NCI-H146 (cell line): Measurements from ENCODE around the gene MERTK.
"Not testable (repeated sequence)": the region's sequence is repeated elsewhere in the genome, so short reads cannot be mapped to it uniquely, and the experiment has no call there.

ENCODE experiments used
- DNase-seq: peaks from one replicate; lab custom pipeline; 2025; lab: John Stamatoyannopoulos, UW

MERTK gene

GRCh38 chr2:111946294-111947114, 48.1 kb downstream of the MERTK start:
- DNase-seq = no peak

- DNase-seq = no peak
Measured at GRCh38 chr2:111947219-111947618, 48.8 kb downstream of the MERTK start.

DNA sequence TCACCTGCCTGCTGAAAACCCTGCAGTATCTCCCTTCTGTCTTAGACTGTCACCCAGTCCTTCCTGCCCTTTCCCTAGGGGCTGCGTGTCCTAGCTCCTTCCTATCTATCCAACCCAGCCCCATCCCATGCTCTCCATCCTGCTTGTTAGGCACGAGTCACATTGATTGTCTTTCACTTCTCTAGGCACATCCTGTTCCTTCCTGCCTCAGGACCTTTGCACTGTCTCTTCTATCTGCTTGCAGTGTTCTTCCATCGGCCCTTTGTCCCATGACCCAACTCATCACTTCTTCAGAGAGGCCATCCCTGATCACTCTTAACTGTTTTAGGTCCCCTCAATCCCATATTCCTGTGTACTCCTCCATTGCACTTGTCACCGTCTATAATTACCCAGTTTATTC, 50.4 kb downstream of the MERTK start:
- no peak for DNase-seq

DNA sequence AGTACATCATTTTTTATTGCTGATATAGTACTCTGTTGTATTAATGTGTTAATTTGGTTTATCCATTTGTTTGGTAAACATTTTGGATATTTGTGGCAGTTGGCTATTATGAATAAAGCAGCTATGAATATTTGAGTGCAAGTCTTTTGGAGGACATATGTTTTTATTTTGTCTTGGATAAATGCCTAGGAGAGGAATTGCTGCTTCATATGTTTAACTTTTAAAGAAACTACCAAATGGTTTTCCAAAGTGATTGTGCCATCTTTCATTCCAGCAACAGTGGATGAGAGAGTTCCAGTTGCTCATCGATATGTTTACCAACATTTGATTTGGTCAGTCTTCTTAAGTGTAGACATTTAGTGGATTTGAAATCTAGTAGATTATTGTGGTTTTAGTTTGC, 51.8 kb downstream of the MERTK start:
- DNase-seq = no peak

GRCh38 chr2:111951486-111951885, 53.1 kb downstream of the MERTK start:
- no peak for DNase-seq

DNA sequence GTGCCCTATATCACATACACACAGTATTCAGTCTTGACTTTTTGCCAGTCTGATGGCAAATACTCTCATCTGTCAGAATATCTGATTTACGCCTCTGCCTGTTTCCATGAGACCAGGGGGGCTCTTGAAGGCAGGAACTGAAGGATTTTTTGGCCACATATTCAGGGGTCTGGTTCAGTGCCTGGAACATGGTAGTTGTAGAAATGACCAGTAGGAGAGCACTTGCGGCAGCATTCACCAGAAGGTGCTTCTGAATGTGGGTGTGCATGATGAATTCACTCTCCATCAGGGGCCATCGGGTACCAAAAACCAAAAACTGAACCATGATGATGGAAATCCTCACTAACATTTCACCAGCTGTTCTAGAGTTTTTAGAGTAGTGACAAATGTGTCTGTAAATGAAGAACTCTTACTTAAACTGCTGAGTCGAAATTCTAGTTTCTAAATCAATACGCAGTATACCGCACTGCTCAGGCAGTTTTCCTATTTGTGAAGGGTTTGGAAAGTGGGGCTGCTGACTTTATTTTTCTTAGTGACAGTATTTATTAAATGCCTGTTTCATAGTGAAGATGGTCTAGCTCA, 54.6 kb downstream of the MERTK start:
- DNase-seq = no peak

GRCh38 chr2:111954602-111955332, 56.4 kb downstream of the MERTK start:
- no peak for DNase-seq

GRCh38 chr2:111957872-111958354, 59.5 kb downstream of the MERTK start:
- DNase-seq = no peak

- no peak for DNase-seq
Measured at GRCh38 chr2:111958901-111959300, 60.5 kb downstream of the MERTK start.

- DNase-seq = no peak
Measured at GRCh38 chr2:111961663-111962062, 63.3 kb downstream of the MERTK start.

- not testable (repeated sequence) for DNase-seq
Measured at GRCh38 chr2:111963086-111963485, 64.7 kb downstream of the MERTK start.

DNA sequence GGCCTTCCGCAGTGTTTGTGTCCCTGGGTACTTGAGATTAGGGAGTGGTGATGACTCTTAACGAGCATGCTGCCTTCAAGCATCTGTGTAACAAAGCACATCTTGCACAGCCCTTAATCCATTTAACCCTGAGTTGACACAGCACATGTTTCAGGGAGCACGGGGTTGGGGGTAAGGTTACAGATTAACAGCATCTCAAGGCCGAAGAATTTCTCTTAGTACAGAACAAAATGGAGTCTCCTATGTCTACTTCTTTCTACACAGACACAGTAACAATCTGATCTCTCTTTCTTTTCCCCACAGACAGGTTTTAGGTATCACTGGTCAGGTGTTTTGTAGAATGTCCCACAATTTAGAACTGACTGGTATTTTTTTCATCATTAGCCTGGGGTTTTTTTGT, 65.1 kb downstream of the MERTK start:
- DNase-seq = not testable (repeated sequence)

- no peak for DNase-seq
Measured at GRCh38 chr2:111965062-111965461, 66.7 kb downstream of the MERTK start.

- DNase-seq = no peak
Measured at GRCh38 chr2:111966241-111966640, 67.8 kb downstream of the MERTK start.

- DNase-seq = no peak
Measured at GRCh38 chr2:111967018-111967417, 68.6 kb downstream of the MERTK start.

- no peak for DNase-seq
Measured at GRCh38 chr2:111970453-111970852, 72.0 kb downstream of the MERTK start.

GRCh38 chr2:111972955-111973565, 74.7 kb downstream of the MERTK start:
- no peak for DNase-seq

- no peak for DNase-seq
Measured at GRCh38 chr2:111973701-111974100, 75.3 kb downstream of the MERTK start.

DNA sequence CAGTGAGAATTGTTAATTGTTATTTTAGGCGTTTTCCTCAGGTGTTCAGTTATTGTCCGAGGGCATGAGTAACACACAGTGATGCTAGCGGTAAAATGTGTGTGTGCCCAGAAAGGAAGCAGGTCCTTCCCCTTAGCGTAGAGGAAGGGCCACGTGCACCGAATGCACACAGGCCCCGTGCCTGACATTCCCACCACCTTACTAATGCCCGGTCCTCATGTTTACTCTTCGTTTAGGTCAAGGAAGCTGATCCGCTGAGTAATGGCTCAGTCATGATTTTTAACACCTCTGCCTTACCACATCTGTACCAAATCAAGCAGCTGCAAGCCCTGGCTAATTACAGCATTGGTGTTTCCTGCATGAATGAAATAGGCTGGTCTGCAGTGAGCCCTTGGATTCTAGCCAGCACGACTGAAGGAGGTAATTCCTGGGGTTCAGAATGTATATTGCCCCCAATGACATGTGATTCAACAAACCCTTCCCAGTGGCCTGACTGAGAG, 76.7 kb downstream of the MERTK start:
- DNase-seq = no peak

- DNase-seq = no peak
Measured at GRCh38 chr2:111975819-111976218, 77.4 kb downstream of the MERTK start.

DNA sequence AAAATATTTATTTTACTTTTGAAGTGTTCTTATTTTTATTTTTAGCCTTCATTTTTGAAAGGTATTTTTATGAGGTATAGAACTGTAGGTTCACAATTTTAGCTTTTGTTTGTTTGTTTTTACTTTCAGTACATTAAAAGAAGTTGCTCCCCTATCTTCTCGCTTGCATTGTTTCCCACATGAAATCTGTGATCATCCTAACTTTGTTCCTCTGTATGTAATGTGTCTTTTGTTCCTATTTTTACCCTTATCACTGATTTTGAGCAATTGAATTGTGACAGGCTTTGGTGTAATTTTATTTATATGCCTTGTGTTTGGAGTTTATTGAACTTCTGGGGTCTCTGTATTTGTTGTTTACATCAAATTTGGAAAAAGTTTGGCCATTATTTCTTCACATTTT, 78.8 kb downstream of the MERTK start:
- DNase-seq = no peak

DNA sequence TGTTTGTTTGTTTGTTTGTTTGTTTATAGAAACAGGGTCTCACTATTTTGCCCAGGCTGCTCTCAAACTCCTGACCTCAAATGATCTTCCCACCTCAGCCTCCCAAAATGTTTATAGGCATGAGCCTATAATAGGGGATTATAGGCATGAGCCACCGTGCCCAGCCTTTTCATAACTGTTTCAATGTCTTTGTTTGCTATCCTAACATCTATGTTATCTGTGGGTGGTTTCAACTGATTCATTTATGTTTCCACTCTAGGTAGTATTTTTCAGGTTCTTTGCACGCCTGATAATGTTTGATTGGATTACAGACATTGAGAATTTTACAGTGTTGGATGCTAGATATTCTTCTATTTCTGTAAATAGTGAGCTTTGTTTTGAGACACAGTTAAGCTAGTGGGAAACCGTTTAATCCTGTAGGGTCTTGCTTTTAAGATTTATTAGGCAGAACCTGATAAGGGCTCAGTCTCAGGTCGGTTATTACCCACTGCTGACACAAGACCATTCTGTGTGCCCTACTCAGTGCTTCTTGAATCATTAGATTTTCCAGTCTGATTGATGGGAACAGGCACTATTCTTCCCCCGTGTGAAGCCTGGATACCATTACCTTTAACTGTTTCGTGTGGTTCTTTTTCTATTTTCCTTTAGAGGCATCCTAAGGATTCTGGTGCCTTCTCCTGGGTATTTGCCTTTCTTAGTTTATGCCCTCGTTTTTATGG, 80.2 kb downstream of the MERTK start:
- DNase-seq = no peak
